ENCODE measurements around the gene CHIT1. TPM values are rescaled to one million over a fixed set of nuclear protein-coding genes. Genes with fewer than 3 reads are reported as not detected.

CHIT1 gene
- total and polyA plus RNA-seq, 9 of the 15 experiments (the other 6 are each of a cell fraction or from before 2014, with no cell fraction given) = not detected

DNA sequence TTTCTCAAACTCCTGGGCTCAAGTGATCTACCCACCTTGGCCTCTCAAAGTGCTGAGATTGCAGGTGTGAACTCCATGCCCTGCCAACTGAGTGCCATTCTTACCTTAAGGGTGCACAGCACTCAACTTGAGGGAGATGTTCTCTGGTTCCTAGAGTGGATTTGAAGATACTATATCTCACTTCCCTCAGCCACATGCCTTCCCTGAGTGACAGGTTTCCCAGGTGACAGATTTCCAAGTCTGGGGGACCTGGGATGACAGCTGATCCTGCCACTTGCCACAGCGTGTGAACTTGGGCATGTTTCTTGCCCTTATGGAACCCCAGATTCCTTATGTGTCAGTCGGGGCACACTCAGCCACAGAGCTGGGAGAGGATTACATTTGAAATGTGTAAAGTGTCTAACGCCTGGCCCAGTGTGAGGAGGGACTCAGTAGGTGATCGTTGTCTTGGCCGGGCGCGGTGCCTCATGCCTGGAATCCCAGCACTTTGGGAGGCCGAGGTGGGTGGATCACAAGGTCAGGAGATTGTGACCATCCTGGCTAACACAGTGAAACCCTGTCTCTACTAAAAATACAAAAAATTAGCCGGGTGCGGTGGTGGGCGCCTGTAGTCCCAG is 46.3 kb upstream of the CHIT1 start:
- Histone ChIP-seq H3K4me3 (no peak overlapping the region), H3K27me3 (ENCODE audit: control insufficient read depth in 2 of 2, insufficient read depth in 2 of 2, low read length in 2 of 2) (peaks cover 0 to 18% of the 10 kb centered on the region in 2 experiments; a peak in 1 of 5 replicates), H3K9ac (ENCODE audit: insufficient read depth in 1 of 2, low read depth in 2 of 2, low read length in 2 of 2) (no peak overlapping the region), H3K4me1 (replicated peaks in 1 of 2; ENCODE audit: control insufficient read depth in 2 of 2, insufficient read depth in 2 of 2, low read length in 2 of 2) (peaks cover 21 to 22% of the 10 kb centered on the region in 2 experiments; a peak in 4 of 5 replicates), H3K4me2 (ENCODE audit: insufficient read depth, low read length) (no peak overlapping the region), H3K9me1 (ENCODE audit: control insufficient read depth, insufficient read depth, low read length) (no peaks in the 10 kb centered on the region), H3K79me2 (ENCODE audit: control insufficient read depth, insufficient read depth, low read length) (no peaks in the 10 kb centered on the region), H3K36me3 (ENCODE audit: control insufficient read depth, insufficient read depth, low read length) (no peaks in the 10 kb centered on the region), H2AFZ (ENCODE audit: low read depth, low read length) (no peak overlapping the region), H4K20me1 (replicated peaks; ENCODE audit: control insufficient read depth, insufficient read depth, low read length) (no peaks in the 10 kb centered on the region), H3K9me3 (replicated peaks; ENCODE audit: control insufficient read depth, insufficient read depth, low read depth, low read length) (no peaks in the 10 kb centered on the region), H3K27ac (ENCODE audit: extremely low read depth, low read depth, low read length) (no peak overlapping the region)
- ChIA-PET POLR2A (interaction anchor here (0.6 to 2.5 kb wide), 4 partner anchors 11 to 282 kb away, joined by 4 to 13 read pairs (median 5); no protein-coding TSS in a partner anchor), CTCF (ENCODE audit: low intra/inter-chr PET ratio) (interaction anchor here (1.1 to 9.9 kb wide), 2 partner anchors 62 to 211 kb away, joined by 3 to 226 read pairs; no protein-coding TSS in a partner anchor)
- BruUV-seq (replicated peaks) = no TSS peak
- no peak for TF ChIP-seq PHF21A (IDR thresholded peaks at IDR 0.05; ENCODE audit: borderline replicate concordance, low read depth)
- no peak for TF ChIP-seq ZNF347 (CRISPR knock-in tag; IDR thresholded peaks at IDR 0.05; ENCODE audit: low read depth)
- TF ChIP-seq HCFC1 (IDR thresholded peaks at IDR 0.05; ENCODE audit: low read depth, low read length) = no peak
- no peak for TF ChIP-seq FOXA3 (CRISPR knock-in tag; conservative IDR thresholded peaks at IDR 0.05 in 1 of 2, IDR thresholded peaks at IDR 0.05 in 1 of 2)
- no peak for TF ChIP-seq ZNF57 (CRISPR knock-in tag; IDR thresholded peaks at IDR 0.05)
- no peak for TF ChIP-seq ZNF175 (CRISPR knock-in tag; IDR thresholded peaks at IDR 0.05; ENCODE audit: low read depth)
- TF ChIP-seq EGR1 (conservative IDR thresholded peaks at IDR 0.05) = no peak
- TF ChIP-seq ZNF75A (CRISPR knock-in tag; IDR thresholded peaks at IDR 0.05) = no peak
- intact Hi-C loops (cut with micrococcal nuclease) = no loop called here
- FAIRE-seq (no peak), ATAC-seq (no peak), DNase-seq (ENCODE audit: extremely low read depth in 1 of 4, low spot score in 3 of 4) (no peak)
- WGBS (ENCODE audit: insufficient coverage, low coverage, missing lambda C conversion rate) = 39% methylated on average over 11 of the region's 11 CpGs
- in situ Hi-C loops (cut with MboI) = no loop called here
